SU-DHL-6 (cell line): ENCODE data around the gene FSTL3.
A peak's percentile ranks its signal among the peaks of the same experiment; 100 is the strongest.
"Not testable (repeated sequence)": the region's sequence is repeated elsewhere in the genome, so short reads cannot be mapped to it uniquely, and the experiment has no call there.

ENCODE experiments used
- H2AFZ ChIP-seq: fragments of 200-600 bp; sonication (generic); 2 replicates; pipeline ENCODE4 v1.6.1; 2014; ENCODE audit warnings: low read depth, mild to moderate bottlenecking, moderate library complexity, mixed read lengths, antibody characterized with exemption, low read length; ENCODE audit not compliant: severe bottlenecking
- H3F3A ChIP-seq: fragments of 200-600 bp; shearing (Covaris generic); 2 replicates; pipeline ENCODE4 v1.6.0; 2016; ENCODE audit warnings: antibody characterized with exemption, mild to moderate bottlenecking; ENCODE audit not compliant: insufficient read depth
- H3K27ac ChIP-seq: fragments of 200-600 bp; sonication (generic); 2 replicates; pipeline ENCODE4 v1.5.1; 2016; ENCODE audit warnings: low read depth, mild to moderate bottlenecking, low read length, moderate library complexity, mixed read lengths
- H3K27me3 ChIP-seq: fragments of 200-600 bp; sonication (generic), shearing (Covaris generic); 2 replicates; pipeline ENCODE4 v1.6.0; 2014; ENCODE audit warnings: mild to moderate bottlenecking, low read length
- H3K36me3 ChIP-seq: fragments of 200-600 bp; sonication (generic); 2 replicates; pipeline ENCODE4 v1.6.1; 2014; ENCODE audit warnings: mild to moderate bottlenecking, low read length, mixed read lengths
- H3K4me2 ChIP-seq: fragments of 300-600, 200-600 bp; shearing (Covaris generic), sonication (generic); 2 replicates; pipeline ENCODE4 v1.6.0; 2014; ENCODE audit warnings: low read length, low read depth, mild to moderate bottlenecking; ENCODE audit not compliant: poor library complexity, severe bottlenecking
- H3K4me3 ChIP-seq: fragments of 200-600 bp; sonication (generic); 2 replicates; pipeline ENCODE4 v1.5.1; 2014; ENCODE audit warnings: antibody characterized with exemption, low read length, mild to moderate bottlenecking, mixed read lengths; ENCODE audit not compliant: insufficient read depth, poor library complexity, severe bottlenecking
- H3K79me2 ChIP-seq: fragments of 200-600 bp; sonication (generic); 2 replicates; pipeline ENCODE4 v1.6.1; 2014; ENCODE audit warnings: mild to moderate bottlenecking, low read length, moderate library complexity; ENCODE audit not compliant: insufficient read depth
- H3K9ac ChIP-seq: fragments of 200-600 bp; sonication (generic); 2 replicates; pipeline ENCODE4 v1.7.0; 2014; ENCODE audit warnings: mild to moderate bottlenecking, low read length
- H3K9me2 ChIP-seq: fragments of 200-600 bp; sonication (generic); replicated peaks from 2 replicates; pipeline ENCODE4 v1.6.1; 2014; ENCODE audit warnings: low read length; ENCODE audit not compliant: insufficient read depth
- H3K9me3 ChIP-seq: fragments of 200-600 bp; sonication (generic); 2 replicates; pipeline ENCODE4 v1.6.1; 2014; ENCODE audit warnings: low read length, mixed read lengths; ENCODE audit not compliant: insufficient read depth
- H4K20me1 ChIP-seq: fragments of 200-600 bp; sonication (generic); 2 replicates; pipeline ENCODE4 v1.6.1; 2014; ENCODE audit warnings: low read depth, mild to moderate bottlenecking, antibody characterized with exemption, low read length, moderate library complexity, mixed read lengths
- CTCF ChIP-seq: fragments of 200-600 bp; sonication (generic); IDR thresholded peaks from one replicate; pipeline ENCODE4 v1.5.1; 2017; ENCODE audit warnings: antibody characterized with exemption, mild to moderate bottlenecking, low read length, moderate library complexity; ENCODE audit not compliant: insufficient read depth, poor library complexity, severe bottlenecking
- EZH2phosphoT487 ChIP-seq: fragments of 200-600 bp; sonication (generic), shearing (Covaris generic); conservative IDR thresholded peaks from 2 replicates; pipeline ENCODE4 v1.6.1; 2018; ENCODE audit warnings: mild to moderate bottlenecking, antibody characterized with exemption, low read length, moderate library complexity, mixed read lengths

Gene FSTL3

GRCh38 chr19:663682-664117 lies 12.5 kb upstream of the FSTL3 start:
- peaks cover 41% of the 10 kb centered on the region for H3K79me2 ChIP-seq
- H4K20me1 ChIP-seq = peaks cover 4% of the 10 kb centered on the region; the same call in 1 of the 2 replicates
- no peaks in the 10 kb centered on the region for H3K36me3 ChIP-seq
- H3K4me2 ChIP-seq = peak overlapping the region; percentile 51
- H3K4me3 ChIP-seq = peak overlapping the region; percentile 46
- peak overlapping the region; percentile 70 for H2AFZ ChIP-seq
- H3K27me3 ChIP-seq = no peaks in the 10 kb centered on the region
- no peaks in the 10 kb centered on the region for H3K9me3 ChIP-seq
- TF ChIP-seq EZH2phosphoT487 (no peak), CTCF (no peak)
- H3K9ac ChIP-seq = peak overlapping the region; percentile 57
- H3K9me2 ChIP-seq = no peaks in the 10 kb centered on the region
- H3K27ac ChIP-seq = peak overlapping the region; percentile 13; the same call in 1 of the 2 replicates
- peaks cover 21% of the 10 kb centered on the region for H3F3A ChIP-seq

GRCh38 chr19:664913-665443 lies 11.2 kb upstream of the FSTL3 start:
- peaks cover 29% of the 10 kb centered on the region for H3K79me2 ChIP-seq
- H3K27ac ChIP-seq = no peak overlapping the region
- H3K4me2 ChIP-seq = no peak overlapping the region
- H4K20me1 ChIP-seq = peaks cover 2% of the 10 kb centered on the region; the same call in 1 of the 2 replicates
- H3K9ac ChIP-seq = no peak overlapping the region
- H3K9me3 ChIP-seq = no peaks in the 10 kb centered on the region
- no peak overlapping the region for H2AFZ ChIP-seq
- H3K9me2 ChIP-seq = no peaks in the 10 kb centered on the region
- peaks cover 19% of the 10 kb centered on the region for H3F3A ChIP-seq
- TF ChIP-seq EZH2phosphoT487 (no peak), CTCF (peak; percentile 74)
- H3K4me3 ChIP-seq = no peak overlapping the region
- H3K36me3 ChIP-seq = no peaks in the 10 kb centered on the region
- no peaks in the 10 kb centered on the region for H3K27me3 ChIP-seq

GRCh38 chr19:666985-667573 lies 9.1 kb upstream of the FSTL3 start:
- H3K4me2 ChIP-seq, H3F3A ChIP-seq, H3K36me3 ChIP-seq, H2AFZ ChIP-seq, H4K20me1 ChIP-seq, H3K79me2 ChIP-seq, H3K9me3 ChIP-seq, H3K27ac ChIP-seq, H3K9me2 ChIP-seq, H3K27me3 ChIP-seq, H3K9ac ChIP-seq, H3K4me3 ChIP-seq: not testable (repeated sequence)

GRCh38 chr19:668675-669434 lies 7.3 kb upstream of the FSTL3 start:
- not testable (repeated sequence) for H2AFZ ChIP-seq, H3K27me3 ChIP-seq, H3K36me3 ChIP-seq, H3K9ac ChIP-seq, H4K20me1 ChIP-seq, H3K9me2 ChIP-seq, H3K9me3 ChIP-seq, H3F3A ChIP-seq, H3K4me2 ChIP-seq, H3K4me3 ChIP-seq, H3K27ac ChIP-seq, H3K79me2 ChIP-seq
